ENCODE measurements around the gene XRCC4. TPM values are rescaled to one million over a fixed set of nuclear protein-coding genes. Genes with fewer than 3 reads are reported as not detected.

Gene XRCC4
- total RNA-seq, 4 donors from 2014 or later, result 4.2 to 6.0 (median 5.4) TPM

DNA sequence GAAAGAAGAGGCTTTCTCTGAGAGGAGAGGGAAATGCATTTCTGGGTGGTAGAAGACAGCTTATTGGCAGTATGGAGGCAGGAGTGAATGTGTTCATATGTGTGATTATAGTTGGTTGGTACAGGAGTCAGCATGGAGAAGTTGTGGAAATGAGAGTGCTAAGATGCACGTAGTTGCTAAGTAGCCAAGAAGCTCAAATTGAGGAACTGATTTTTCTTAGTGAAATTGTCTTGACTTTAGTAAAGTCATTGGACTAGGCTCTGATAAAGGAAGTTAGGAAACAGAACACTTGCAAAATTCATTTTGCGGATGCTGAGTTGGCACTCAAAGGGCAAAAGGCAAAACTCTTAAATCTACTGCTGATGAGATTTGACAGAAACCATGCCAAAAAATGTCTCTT, 235.3 kb downstream of the XRCC4 start:
- Histone ChIP-seq H3K27me3 (no peaks in the 10 kb centered on the region), H3K4me3 (no peak overlapping the region), H3K9me3 (no peaks in the 10 kb centered on the region), H3K27ac (no peak overlapping the region), H3K36me3 (no peaks in the 10 kb centered on the region), H3K4me1 (no peaks in the 10 kb centered on the region)
- TF ChIP-seq, protein P1, sequence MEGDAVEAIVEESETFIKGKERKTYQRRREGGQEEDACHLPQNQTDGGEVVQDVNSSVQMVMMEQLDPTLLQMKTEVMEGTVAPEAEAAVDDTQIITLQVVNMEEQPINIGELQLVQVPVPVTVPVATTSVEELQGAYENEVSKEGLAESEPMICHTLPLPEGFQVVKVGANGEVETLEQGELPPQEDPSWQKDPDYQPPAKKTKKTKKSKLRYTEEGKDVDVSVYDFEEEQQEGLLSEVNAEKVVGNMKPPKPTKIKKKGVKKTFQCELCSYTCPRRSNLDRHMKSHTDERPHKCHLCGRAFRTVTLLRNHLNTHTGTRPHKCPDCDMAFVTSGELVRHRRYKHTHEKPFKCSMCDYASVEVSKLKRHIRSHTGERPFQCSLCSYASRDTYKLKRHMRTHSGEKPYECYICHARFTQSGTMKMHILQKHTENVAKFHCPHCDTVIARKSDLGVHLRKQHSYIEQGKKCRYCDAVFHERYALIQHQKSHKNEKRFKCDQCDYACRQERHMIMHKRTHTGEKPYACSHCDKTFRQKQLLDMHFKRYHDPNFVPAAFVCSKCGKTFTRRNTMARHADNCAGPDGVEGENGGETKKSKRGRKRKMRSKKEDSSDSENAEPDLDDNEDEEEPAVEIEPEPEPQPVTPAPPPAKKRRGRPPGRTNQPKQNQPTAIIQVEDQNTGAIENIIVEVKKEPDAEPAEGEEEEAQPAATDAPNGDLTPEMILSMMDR (IDR thresholded peaks at IDR 0.05), result no peak
- TF ChIP-seq POLR2AphosphoS5 (IDR thresholded peaks at IDR 0.05), result no peak
- TF ChIP-seq EP300 (IDR thresholded peaks at IDR 0.05), result no peak
- TF ChIP-seq POLR2A (IDR thresholded peaks at IDR 0.05), result no peak
- WGBS, result 77% methylated on average over 2 of the region's 2 CpGs
- no peak for DNase-seq (ENCODE audit: low spot score in 2 of 2)

DNA sequence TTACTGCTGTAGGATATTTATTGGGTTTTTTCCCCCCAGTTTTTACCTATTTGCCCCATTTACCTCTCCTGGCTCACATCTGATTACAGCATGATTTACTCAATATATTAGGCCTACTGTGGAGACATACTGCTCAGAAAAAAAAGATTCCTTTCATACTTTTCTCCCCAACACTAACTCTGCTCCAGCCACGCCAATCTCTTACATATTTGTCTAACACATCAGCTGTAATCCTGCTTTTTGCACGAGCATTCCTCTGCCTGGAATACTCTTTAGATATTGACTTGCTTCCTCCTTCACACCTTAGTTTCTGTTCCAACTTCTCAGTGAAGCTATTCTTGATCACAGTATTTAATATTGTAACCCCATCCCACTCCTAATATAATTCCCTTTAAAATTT, 236.1 kb downstream of the XRCC4 start:
- Histone ChIP-seq H3K4me1 (no peaks in the 10 kb centered on the region), H3K9me3 (no peaks in the 10 kb centered on the region), H3K27ac (no peak overlapping the region), H3K36me3 (no peaks in the 10 kb centered on the region), H3K27me3 (no peaks in the 10 kb centered on the region), H3K4me3 (no peak overlapping the region)
- TF ChIP-seq, protein P1 (IDR thresholded peaks at IDR 0.05), result no peak
- no peak for TF ChIP-seq POLR2A (IDR thresholded peaks at IDR 0.05)
- TF ChIP-seq EP300 (IDR thresholded peaks at IDR 0.05), result no peak
- no peak for DNase-seq (ENCODE audit: low spot score in 2 of 2)
- 72% methylated on average over 2 of the region's 2 CpGs for WGBS

DNA sequence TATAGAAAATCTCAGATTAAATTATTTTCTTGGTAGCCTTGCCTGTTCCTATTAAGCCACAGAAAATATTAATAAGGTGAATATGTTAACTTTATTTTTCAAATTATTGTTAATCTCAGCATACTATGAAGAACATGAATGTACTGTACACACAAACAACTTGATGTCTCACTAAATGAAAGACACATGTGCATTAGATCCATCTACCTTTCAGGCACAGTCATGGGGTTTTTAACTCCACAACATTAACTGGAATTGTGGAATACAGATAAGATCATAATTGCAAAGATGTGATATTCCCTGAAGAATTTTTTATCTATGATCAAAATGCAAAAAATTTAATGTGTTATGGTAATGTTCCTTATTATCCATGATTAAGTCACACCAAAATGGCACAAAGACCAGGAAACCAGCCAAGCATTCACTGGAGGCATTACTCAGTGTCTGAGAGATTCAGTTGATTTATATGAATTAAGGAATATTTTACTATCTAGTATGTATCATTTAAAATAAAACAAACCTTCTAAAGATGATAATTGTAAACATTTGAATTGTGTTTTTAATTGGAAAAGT, 244.2 kb downstream of the XRCC4 start:
- no peak overlapping the region for H3K27ac ChIP-seq
- no peaks in the 10 kb centered on the region for H3K4me1 ChIP-seq
- TF ChIP-seq, protein P1 (IDR thresholded peaks at IDR 0.05), result no peak
- TF ChIP-seq POLR2AphosphoS5 (IDR thresholded peaks at IDR 0.05), result no peak
- no peak for TF ChIP-seq POLR2A (IDR thresholded peaks at IDR 0.05)
- TF ChIP-seq EP300 (IDR thresholded peaks at IDR 0.05), result no peak
- H3K4me3 ChIP-seq, result no peak overlapping the region
- no peak for DNase-seq (ENCODE audit: low spot score in 2 of 2)
- H3K9me3 ChIP-seq, result no peaks in the 10 kb centered on the region
- no peaks in the 10 kb centered on the region for H3K36me3 ChIP-seq
- H3K27me3 ChIP-seq, result no peaks in the 10 kb centered on the region

DNA sequence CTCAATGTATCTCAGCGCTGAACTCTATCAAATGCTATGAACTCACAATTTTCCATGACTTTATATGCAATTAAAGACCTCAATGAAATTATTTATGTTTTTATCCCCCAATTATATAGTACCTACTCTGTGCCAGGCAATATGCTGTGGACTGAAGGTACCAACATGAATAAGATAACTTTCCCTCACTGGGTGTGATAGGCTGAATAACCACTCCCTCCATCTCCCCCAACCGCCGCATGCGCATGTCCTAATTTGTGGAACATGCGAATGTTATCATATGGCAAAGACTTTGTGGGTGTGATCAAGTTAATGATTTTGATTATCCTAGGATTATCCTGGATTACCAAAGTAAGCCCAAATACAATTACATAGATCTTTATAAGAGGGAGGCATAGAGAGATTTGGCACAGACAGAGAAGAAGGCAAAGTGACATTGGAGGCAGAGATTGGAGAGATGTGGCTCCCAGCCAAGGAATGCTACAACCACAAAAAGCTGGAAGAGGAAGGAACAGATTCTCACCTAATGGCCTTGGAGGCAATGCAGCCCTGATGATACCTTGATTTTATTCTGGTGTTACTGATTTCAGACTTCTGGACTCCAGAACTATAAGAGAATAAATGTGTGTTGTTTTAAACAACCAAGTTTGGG, 245.1 kb downstream of the XRCC4 start:
- H3K4me1 ChIP-seq, result no peaks in the 10 kb centered on the region
- WGBS, result 94% methylated on average over 5 of the region's 5 CpGs
- no peaks in the 10 kb centered on the region for H3K9me3 ChIP-seq
- TF ChIP-seq EP300 (IDR thresholded peaks at IDR 0.05) (no peak), POLR2A (IDR thresholded peaks at IDR 0.05) (no peak), POLR2AphosphoS5 (IDR thresholded peaks at IDR 0.05) (no peak)
- TF ChIP-seq, protein P1 (IDR thresholded peaks at IDR 0.05), result no peak
- H3K36me3 ChIP-seq, result no peaks in the 10 kb centered on the region
- H3K27ac ChIP-seq, result no peak overlapping the region
- H3K27me3 ChIP-seq, result no peaks in the 10 kb centered on the region
- H3K4me3 ChIP-seq, result no peak overlapping the region
- no peak for DNase-seq (ENCODE audit: low spot score in 2 of 2)

DNA sequence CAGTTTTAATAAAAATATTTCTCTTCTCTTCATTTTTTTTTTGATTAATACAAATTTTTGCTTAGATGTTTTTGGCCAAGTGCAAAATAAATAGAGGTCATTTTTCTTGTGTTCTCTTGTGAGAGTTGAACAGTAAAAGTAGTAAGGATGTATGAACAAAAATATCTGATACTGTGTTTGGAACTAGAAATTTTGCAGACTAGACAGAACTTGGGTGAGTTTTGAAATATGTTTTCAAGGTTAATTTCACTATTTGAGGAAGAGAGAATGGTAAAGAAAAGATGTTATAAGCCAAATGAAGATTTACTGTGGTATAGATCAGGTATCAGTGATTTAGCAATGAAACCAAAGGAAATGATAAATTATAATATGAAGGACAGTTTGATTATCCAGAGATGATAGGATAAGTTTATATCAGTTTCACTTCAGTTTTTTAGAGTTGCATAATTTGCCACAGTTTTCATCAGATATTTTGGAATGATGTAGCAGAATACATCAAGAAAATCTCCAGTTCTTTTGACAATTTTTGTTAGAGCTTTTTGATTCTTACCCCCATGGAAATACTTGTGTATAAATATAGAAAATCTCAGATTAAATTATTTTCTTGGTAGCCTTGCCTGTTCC, 246.3 kb downstream of the XRCC4 start:
- no peak for TF ChIP-seq EP300 (IDR thresholded peaks at IDR 0.05)
- no peak for TF ChIP-seq POLR2AphosphoS5 (IDR thresholded peaks at IDR 0.05)
- TF ChIP-seq, protein P1 (IDR thresholded peaks at IDR 0.05), result no peak
- TF ChIP-seq POLR2A (IDR thresholded peaks at IDR 0.05), result no peak
- no peak for DNase-seq (ENCODE audit: low spot score in 2 of 2)
- H3K27me3 ChIP-seq, result no peaks in the 10 kb centered on the region
- no peaks in the 10 kb centered on the region for H3K36me3 ChIP-seq
- no peak overlapping the region for H3K4me3 ChIP-seq
- H3K27ac ChIP-seq, result no peak overlapping the region
- no peaks in the 10 kb centered on the region for H3K9me3 ChIP-seq
- no peaks in the 10 kb centered on the region for H3K4me1 ChIP-seq

All from suprapubic skin (tissue), 4 donors.